GM03348 (cell line): ENCODE data around the gene GALNT12.
A peak's percentile ranks its signal among the peaks of the same experiment; 100 is the strongest.

Experiments
- DNase-seq: peaks from one replicate; pipeline ENCODE4 v3.0.0; 2012; ENCODE audit warnings: low spot score

Gene GALNT12

DNA sequence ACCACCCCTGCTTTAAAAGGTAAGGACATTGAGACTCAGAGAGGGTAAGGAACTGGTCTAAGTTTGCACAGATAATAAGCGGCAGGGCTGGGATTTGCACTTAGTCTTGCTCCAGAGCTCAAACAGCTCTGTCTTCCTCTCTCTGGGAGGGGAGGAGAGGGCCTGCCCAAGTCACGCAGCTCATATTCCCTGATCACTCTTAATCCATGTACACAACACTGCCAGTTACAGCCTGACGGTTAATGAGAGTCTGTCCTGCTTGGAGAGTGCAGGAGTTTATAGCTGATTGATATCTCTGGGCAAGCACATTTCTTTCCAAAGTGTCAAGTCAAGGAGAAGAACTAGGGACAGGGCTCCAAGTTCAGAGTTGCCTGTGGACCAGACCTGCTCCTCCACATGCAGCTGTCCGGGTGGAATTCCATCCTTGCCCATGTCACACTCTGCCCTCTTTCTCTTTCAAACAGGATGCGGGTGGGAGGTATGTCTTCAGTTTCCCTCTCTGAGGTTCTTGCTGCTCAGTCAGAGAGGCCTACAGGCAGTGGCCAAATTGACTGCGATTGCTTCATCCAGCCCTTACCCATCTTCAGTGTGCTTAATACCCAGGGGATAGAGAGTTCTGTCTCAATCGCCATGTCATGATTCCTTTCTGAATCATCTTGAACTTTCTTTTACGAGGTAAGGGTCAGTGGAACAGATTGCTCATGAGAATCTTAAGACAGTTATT is 54.5 kb downstream of the GALNT12 start:
- DNase-seq = peak; percentile 85

GRCh38 chr9:98862936-98863335 is 55.5 kb downstream of the GALNT12 start:
- no peak for DNase-seq

DNA sequence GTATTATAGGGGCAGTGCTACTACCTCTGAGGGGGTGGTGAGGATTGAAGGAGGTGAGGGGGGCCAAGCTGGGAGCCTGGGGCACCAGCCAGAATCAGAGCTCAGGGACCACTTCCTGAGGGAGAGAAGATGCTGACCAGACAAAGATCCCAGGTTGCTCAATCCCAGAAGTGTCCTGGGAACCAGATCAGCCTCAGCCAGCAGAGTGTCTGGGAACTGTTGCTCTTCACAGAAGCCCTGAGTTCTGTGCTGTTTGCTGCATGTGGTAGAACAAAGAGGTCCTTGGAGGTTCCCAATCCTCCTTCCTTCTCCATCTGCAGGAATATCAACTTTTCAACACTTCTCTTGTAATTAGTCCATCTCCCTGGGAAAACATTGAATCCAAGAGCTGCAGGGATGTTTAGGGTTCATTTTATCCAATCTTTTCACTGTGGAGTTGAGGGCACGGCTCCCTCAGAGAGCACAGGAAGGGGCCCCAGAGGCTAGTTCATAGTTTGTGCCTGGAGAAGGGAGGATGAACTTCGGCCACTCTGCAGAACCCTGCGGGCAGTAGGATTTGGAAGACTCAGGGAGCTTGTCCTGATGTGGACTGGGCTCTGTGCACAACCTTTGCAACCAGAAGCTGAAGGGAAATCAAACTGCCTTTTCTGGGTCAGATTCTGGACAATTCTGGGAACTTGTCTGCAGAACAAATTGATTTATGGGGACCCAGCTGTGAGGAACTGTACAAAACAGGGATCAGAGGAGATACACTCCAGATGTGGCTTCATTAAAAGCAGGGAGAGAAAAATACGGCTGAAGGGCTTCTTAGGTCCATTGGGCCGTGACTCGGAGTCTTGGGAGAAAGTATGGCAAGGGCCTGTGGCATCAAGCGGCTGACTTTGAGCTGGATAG is 57.1 kb downstream of the GALNT12 start:
- DNase-seq = peak; percentile 48

GRCh38 chr9:98865284-98865875 is 57.9 kb downstream of the GALNT12 start:
- no peak for DNase-seq

GRCh38 chr9:98866435-98867102 is 59.1 kb downstream of the GALNT12 start:
- no peak for DNase-seq

DNA sequence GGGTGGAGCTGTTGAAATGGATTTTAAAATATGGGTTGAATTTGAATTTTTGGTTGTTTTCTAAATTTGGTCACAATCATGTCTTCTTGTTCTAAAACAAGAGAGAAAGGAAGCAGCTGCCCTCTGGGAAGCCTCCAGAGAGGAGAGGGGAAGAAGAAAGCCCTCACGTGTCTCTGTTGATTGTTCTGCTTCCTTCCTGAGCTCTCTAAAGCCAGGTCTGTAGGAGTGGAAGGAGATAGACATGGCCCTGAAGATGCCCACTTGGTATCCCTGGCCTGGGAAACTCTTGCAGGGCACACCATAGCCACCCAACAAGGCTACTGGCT is 59.6 kb downstream of the GALNT12 start:
- no peak for DNase-seq

DNA sequence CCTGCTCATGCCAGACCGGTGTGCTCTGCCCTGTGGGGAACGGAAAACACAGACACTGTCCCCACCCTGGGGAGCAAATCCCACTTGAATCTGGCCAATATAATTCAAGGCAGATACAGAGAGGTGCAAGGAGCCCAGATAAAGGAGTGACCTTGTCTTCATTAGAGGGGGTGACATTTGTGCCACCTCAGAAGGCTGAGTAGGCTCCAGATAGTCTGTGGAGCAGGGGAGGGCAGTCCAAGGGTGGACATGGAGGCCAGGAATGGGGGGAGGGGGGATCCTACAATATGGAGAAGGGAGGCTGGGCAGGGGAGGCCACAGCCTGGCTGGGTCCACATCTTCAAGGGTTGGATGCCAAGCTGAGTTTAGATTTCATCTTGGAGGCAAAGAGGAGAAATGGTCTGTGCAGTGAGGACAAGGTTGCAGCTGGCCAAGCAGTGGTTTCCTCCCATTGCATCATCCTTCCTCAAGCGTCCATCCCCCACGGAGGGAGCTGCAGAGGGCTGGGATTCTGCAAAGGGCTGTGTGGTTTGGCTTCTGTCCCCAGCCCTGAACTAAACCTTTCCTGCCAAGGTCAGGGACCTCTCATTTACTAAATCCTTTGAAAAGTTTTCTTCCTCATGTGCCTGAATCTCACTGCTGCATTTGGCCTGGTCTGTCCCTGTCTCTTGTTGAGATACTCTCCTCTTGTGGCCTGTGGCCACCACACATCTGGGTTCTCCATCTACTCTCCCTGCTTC is 60.1 kb downstream of the GALNT12 start:
- DNase-seq = peak; percentile 90

DNA sequence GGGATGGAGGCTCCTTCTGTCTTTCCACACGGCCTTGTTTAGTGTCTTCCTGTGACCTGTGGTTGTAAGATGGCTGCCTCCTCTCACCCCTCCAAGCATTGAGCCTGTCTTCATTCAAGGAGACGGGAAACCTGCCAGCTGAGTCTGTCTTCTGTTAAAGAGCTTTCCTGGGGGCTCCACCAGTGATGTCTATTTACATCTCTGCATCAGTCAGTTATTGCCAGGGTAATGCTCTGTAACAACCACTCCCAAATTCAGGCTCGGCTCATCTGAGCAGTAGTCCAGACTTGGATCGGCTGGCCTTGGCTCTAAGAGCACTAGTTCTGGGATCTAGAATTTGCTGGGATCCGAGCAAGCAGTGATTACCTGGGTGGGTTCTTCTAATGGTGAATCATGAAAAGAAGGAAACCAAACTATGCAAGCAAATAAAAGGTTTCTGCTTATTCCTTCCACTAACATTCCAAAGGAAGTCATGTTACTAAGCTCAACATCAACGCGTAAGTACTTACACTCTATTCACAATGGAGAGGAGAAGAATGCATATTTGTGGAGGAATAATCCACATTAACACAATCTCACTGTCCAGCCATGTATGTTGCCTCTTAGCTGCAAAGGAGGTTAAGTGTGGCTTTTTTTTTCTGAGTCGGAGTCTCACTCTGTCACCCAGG is 61.7 kb downstream of the GALNT12 start:
- no peak for DNase-seq

GRCh38 chr9:98869866-98870265 is 62.4 kb downstream of the GALNT12 start:
- DNase-seq = no peak

DNA sequence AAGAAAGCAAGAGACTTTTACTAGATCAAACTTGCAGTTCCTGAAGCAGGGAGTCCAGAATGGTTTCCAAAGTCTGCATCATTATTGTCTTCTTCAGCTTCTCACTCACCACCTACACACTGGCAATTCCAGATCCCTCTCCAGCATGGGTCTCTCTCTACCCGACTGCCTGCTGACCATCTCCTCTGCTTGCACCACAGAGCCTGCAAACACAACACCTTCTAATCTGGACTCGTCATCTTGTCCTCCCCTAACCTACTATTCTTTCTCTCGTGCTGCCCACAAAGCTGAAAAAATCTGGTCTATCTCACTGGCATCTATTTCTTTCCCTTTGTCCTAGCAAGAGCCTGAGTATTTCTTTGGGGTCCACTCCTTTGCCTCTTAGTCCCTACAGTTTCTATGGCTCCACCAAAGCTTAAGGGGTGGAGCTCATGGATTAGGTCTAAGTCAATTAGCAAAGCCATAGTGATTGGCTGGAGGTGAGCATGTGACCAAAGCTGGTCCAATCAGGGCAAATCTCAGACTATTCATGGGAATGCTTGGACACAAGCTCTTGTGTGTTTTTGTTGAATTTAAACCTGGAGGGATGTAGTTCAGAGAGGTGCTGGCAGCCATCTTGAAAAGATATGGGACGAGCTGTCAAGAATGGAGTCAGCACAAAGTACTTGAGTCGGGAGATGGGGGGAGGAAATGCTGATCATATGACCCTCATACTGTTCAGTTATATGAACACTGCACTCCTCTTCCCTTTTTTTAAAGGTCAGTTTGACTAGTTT is 63.5 kb downstream of the GALNT12 start:
- DNase-seq = no peak

DNA sequence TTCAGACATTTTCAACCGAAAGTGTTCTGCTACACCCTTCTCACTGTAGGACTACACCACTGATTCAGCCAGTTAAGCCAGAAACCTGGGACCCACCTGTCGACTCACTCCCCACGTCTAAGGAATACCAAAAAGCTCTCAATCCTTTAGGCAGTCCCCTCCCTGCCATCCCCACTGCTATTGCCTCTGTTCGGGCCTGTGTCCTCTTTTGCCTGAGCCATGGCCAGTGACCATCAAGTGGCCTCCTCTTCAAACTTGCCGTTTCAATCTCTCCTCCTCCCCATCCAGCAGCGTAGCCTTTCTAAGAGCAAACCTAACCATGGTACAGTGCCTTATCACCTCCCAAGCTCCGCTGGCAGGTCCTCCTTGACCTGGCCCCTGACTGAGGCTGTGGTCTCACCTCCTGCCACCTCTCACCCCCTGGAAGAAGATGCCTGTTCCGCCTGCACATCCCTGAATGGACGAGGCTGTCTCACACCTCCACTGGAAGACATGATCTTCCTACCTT is 64.1 kb downstream of the GALNT12 start:
- no peak for DNase-seq

- no peak for DNase-seq
Observed at GRCh38 chr9:98873526-98873925, 66.1 kb downstream of the GALNT12 start.

- peak; percentile 67 for DNase-seq
Observed at GRCh38 chr9:98873951-98874371, 66.5 kb downstream of the GALNT12 start.

- DNase-seq = no peak
Observed at GRCh38 chr9:98874721-98875255, 67.3 kb downstream of the GALNT12 start.

DNA sequence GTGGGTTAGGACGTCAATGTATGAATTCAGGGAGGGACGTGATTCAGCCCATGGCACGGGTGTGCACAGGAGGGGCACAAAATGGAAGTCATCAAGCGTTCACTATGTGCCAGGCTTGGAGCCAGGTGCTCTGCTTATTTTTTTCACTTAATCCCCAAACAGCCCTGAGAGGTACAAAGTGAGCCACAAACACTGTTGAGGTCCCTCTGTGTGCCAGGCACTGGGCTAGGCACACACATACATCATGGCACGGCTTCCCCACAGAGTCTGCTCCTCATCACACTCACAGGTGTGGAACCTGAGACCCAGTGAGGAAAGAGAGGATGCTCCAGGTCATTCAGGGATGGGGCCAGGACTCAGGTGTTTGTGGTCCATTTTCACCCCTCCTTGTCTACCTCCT is 68.1 kb downstream of the GALNT12 start:
- DNase-seq = no peak

DNA sequence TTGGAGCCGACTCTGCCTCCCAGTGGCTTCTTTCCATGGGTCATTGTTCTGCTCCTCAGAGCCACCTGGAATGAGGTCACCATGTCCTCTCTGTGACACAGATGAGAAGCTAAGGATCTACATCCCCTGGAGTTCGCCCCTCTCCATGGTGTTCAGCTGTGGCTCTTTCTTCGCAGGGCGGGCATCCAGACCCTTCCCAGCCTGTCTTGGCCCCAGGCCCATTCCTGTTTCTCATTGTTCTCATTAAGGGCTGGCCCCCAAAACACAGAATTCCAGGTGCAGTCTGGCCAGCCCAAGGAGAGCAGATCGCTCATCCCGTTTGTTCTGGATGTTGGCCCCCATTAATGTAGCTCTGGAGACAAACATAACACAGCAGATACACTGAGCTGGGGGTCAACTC is 69.8 kb downstream of the GALNT12 start:
- DNase-seq = no peak

DNA sequence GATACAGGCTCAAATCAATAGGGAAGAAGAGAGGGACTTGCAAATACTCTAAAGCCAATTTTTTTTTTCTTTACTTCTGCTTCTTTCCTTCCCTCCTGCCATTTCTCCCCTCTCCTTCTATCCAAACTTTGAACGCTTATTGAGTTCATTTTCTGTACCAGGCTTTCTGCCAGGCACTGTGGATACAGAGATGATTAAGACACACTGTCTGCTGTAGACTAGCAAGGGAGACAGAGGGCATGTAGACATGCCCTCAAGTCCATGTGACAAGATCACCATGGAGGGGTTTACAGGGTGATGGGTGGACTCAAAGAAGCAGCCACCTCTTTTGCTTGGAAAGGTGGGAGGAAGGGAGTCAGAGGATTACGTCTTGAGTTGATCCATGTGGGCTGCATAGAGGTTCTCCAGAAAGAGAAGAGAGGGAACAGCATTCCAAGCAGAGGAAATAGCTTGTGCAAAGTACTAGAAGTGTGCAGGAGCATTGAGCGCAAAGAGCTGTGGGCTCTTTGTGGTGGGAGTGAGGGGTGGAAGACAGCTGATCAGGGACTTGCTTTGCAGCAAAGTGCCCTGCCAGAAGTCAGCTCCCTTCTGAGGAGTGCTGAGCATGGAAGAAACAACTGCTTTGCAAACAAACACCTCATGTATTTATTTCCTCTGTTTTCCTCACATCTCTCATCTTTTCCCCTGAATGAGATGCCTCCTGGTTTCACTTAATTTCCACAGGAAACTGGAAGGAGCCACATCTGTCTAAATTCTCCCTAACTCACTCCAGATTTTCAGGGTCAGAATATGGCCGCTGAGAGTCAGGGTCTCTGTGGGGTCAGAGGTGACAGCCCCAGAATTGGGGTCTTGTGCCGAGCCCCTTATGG is 71.9 kb downstream of the GALNT12 start:
- DNase-seq = peak; percentile 27

DNA sequence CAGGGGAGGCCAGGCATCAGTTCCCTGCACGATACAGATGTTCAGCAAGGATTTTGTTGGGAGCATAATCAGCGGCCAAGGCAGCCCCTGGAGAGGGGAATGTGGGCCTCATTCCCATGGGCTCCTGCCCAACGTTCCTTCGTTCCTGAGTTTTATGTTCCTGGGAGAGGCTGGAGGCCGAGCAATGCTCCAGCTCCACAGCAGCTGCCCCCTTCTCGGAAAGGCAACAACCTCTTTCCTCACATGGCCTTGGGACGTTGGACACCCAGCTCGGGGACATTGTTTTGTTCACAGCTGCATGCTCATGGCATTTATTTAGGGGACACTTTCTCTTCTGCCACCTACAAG is 72.5 kb downstream of the GALNT12 start:
- DNase-seq = peak; percentile 37
